Liver (tissue), 3 donors: ENCODE results near the gene MARK1.
"Not testable (repeated sequence)": the region's sequence is repeated elsewhere in the genome, so short reads cannot be mapped to it uniquely, and the experiment has no call there.

ENCODE experiments used
- FOXA1 ChIP-seq: IDR thresholded peaks from 2 replicates; pipeline ENCODE4 v1.6.1; 2016; ENCODE audit warnings: antibody characterized with exemption
- JUND ChIP-seq, 2 donors: IDR thresholded peaks; 2 replicates each; pipeline ENCODE4 v1.6.1; 2016; ENCODE audit warnings: antibody characterized with exemption in 2 of 2
- TF ChIP-seq, protein P1 (sequence below): fragments of 150-350 bp; IDR thresholded peaks from 2 replicates; pipeline ENCODE4 v1.5.1; 2017; ENCODE audit warnings: improper control_type of control experiment, low read depth, low read length; ENCODE audit not compliant: missing input control
- TF ChIP-seq, protein P2 (sequence below): IDR thresholded peaks from 2 replicates; pipeline ENCODE4 v1.6.1; 2016; ENCODE audit warnings: antibody characterized with exemption
- TF ChIP-seq, protein P3 (sequence below): IDR thresholded peaks from 2 replicates; pipeline ENCODE4 v1.6.1; 2016; ENCODE audit warnings: antibody characterized with exemption
- TF ChIP-seq, protein P4 (sequence below): IDR thresholded peaks from 2 replicates; pipeline ENCODE4 v1.6.1; 2016; ENCODE audit warnings: antibody characterized with exemption, mild to moderate bottlenecking
- donor health status: healthy.
- donor health status: healthy.

DNA sequence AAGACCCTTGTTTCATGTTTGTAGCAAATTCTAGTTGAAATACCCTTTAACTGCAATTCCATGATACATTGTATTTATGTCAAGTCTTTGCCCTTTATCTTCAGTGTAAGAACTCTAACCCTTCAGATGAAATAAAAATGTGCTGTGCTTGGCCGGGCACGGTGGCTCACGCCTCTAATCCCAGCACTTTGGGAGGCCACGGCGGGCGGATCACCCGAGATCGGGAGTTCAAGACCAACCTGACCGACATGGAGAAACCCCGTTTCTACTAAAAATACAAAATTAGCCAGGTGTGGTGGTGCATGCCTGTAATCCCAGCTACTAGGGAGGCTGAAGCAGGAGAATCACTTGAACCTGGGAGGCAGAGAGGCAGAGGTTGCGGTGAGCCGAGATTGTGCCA, 155.8 kb downstream of the MARK1 start:
- not testable (repeated sequence) for TF ChIP-seq JUND (IDR thresholded peaks at IDR 0.05); FOXA1
- TF ChIP-seq, protein P1, sequence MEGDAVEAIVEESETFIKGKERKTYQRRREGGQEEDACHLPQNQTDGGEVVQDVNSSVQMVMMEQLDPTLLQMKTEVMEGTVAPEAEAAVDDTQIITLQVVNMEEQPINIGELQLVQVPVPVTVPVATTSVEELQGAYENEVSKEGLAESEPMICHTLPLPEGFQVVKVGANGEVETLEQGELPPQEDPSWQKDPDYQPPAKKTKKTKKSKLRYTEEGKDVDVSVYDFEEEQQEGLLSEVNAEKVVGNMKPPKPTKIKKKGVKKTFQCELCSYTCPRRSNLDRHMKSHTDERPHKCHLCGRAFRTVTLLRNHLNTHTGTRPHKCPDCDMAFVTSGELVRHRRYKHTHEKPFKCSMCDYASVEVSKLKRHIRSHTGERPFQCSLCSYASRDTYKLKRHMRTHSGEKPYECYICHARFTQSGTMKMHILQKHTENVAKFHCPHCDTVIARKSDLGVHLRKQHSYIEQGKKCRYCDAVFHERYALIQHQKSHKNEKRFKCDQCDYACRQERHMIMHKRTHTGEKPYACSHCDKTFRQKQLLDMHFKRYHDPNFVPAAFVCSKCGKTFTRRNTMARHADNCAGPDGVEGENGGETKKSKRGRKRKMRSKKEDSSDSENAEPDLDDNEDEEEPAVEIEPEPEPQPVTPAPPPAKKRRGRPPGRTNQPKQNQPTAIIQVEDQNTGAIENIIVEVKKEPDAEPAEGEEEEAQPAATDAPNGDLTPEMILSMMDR: not testable (repeated sequence)
- TF ChIP-seq, protein P2, sequence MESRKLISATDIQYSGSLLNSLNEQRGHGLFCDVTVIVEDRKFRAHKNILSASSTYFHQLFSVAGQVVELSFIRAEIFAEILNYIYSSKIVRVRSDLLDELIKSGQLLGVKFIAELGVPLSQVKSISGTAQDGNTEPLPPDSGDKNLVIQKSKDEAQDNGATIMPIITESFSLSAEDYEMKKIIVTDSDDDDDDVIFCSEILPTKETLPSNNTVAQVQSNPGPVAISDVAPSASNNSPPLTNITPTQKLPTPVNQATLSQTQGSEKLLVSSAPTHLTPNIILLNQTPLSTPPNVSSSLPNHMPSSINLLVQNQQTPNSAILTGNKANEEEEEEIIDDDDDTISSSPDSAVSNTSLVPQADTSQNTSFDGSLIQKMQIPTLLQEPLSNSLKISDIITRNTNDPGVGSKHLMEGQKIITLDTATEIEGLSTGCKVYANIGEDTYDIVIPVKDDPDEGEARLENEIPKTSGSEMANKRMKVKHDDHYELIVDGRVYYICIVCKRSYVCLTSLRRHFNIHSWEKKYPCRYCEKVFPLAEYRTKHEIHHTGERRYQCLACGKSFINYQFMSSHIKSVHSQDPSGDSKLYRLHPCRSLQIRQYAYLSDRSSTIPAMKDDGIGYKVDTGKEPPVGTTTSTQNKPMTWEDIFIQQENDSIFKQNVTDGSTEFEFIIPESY: not testable (repeated sequence)
- TF ChIP-seq, protein P3, sequence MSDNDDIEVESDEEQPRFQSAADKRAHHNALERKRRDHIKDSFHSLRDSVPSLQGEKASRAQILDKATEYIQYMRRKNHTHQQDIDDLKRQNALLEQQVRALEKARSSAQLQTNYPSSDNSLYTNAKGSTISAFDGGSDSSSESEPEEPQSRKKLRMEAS: not testable (repeated sequence)
- TF ChIP-seq, protein P4, sequence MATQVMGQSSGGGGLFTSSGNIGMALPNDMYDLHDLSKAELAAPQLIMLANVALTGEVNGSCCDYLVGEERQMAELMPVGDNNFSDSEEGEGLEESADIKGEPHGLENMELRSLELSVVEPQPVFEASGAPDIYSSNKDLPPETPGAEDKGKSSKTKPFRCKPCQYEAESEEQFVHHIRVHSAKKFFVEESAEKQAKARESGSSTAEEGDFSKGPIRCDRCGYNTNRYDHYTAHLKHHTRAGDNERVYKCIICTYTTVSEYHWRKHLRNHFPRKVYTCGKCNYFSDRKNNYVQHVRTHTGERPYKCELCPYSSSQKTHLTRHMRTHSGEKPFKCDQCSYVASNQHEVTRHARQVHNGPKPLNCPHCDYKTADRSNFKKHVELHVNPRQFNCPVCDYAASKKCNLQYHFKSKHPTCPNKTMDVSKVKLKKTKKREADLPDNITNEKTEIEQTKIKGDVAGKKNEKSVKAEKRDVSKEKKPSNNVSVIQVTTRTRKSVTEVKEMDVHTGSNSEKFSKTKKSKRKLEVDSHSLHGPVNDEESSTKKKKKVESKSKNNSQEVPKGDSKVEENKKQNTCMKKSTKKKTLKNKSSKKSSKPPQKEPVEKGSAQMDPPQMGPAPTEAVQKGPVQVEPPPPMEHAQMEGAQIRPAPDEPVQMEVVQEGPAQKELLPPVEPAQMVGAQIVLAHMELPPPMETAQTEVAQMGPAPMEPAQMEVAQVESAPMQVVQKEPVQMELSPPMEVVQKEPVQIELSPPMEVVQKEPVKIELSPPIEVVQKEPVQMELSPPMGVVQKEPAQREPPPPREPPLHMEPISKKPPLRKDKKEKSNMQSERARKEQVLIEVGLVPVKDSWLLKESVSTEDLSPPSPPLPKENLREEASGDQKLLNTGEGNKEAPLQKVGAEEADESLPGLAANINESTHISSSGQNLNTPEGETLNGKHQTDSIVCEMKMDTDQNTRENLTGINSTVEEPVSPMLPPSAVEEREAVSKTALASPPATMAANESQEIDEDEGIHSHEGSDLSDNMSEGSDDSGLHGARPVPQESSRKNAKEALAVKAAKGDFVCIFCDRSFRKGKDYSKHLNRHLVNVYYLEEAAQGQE: not testable (repeated sequence)
